Ascending aorta (tissue), 2 donors: Measurements from ENCODE around the gene MSL1. TPM values are rescaled to one million over a fixed set of nuclear protein-coding genes. Genes with fewer than 3 reads are reported as not detected.

Source experiments
- DNase-seq, 2 donors: peaks; one replicate each; pipeline ENCODE4 v3.0.0-alpha.2; 2019; ENCODE audit warnings: low spot score in 2 of 2
- H3K27ac ChIP-seq, 2 donors: fragments of 200-600 bp; sonication (generic); one replicate each; pipeline ENCODE4 v1.5.1; 2016 to 2017; ENCODE audit warnings: mild to moderate bottlenecking in 1 of 2
- H3K27me3 ChIP-seq: fragments of 200-600 bp; sonication (generic); one replicate; pipeline ENCODE4 v1.5.1; 2017
- H3K36me3 ChIP-seq, 2 donors: fragments of 200-600 bp; sonication (generic); one replicate each; pipeline ENCODE4 v1.5.1; 2016
- H3K4me1 ChIP-seq, 2 donors: fragments of 200-600 bp; sonication (generic); one replicate each; pipeline ENCODE4 v1.5.1; 2016 to 2017; ENCODE audit warnings: mild to moderate bottlenecking in 1 of 2
- H3K4me3 ChIP-seq, 2 donors: fragments of 200-600 bp; sonication (generic); one replicate each; pipeline ENCODE4 v1.5.1; 2016 to 2017; ENCODE audit warnings: mild to moderate bottlenecking in 1 of 2
- H3K9me3 ChIP-seq, 2 donors: fragments of 200-600 bp; sonication (generic); one replicate each; pipeline ENCODE4 v1.5.1; 2016
- intact Hi-C: fragments of 100-400 bp; cut with DNase I; formaldehyde crosslinking; loops from one replicate; pipeline ENCODE4 v1.15.1; 2023
- total RNA-seq: library from RNA; depleted of rRNA; stranded (reverse); fragments of >200 nt; gene quantifications from one replicate; pipeline ENCODE4 v1.1.0, GENCODE V29; 2016
- TF ChIP-seq, protein P1 (sequence below), 3 experiments: fragments of 200-600 bp in 2 of 3; fragments of 450-650 bp in 1 of 3; sonication (generic) in 2 of 3; IDR thresholded peaks; one replicate each; pipeline ENCODE4 v1.5.1; 2016 to 2019; ENCODE audit warnings: antibody characterized with exemption in 3 of 3, mild to moderate bottlenecking in 1 of 3, moderate library complexity in 1 of 3

MSL1 gene
- total RNA-seq, 1 donor from 2014 or later, result 82.5 TPM

DNA sequence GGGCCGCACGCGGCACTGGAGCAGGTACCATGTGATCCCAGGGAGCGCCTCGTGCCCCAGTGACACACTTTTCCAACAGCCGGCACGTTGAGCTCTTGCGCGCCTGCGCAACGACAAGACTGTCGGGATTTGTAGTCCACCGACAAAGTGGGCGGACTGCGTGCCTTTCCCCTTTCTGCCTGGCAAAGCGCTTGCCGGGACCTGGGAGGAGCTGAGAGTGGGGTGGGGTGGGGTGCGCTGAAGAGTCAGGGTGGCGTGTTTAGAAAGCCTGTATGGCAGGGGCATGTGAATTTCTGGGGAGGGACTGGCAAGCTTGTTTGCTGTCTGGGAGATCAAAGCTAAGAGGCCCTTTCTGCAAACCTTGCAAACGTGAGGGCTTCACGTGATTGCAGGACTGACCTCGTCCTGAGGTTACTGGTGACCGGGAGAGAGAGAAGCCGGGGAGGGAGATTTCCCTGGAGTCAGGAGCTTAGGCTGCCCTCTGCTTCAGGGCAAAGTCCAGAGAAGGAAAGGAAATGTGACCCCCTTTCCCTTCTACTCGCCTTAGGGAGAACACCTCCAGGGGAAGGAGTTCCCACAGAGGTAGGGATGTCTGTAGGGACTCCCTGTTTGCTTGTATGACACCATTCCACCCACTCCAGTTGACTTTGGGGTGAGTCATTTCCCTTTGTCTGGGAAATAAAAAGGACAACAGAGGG, 21.0 kb upstream of the MSL1 start:
- H3K36me3 ChIP-seq, result peaks cover 12 to 16% of the 10 kb centered on the region in 2 donors
- peak; percentile 96 to 99 for DNase-seq
- intact Hi-C loops, result loop anchor here (1.0 kb wide), 1 partner anchor 10 kb away; no protein-coding TSS in a partner anchor
- H3K4me3 ChIP-seq, result peak overlapping the region; percentile 89 to 94
- no peaks in the 10 kb centered on the region for H3K27me3 ChIP-seq
- H3K27ac ChIP-seq, result peak overlapping the region; percentile 91 to 99
- H3K9me3 ChIP-seq, result no peaks in the 10 kb centered on the region
- peaks cover 25 to 68% of the 10 kb centered on the region in 2 donors for H3K4me1 ChIP-seq
- TF ChIP-seq, protein P1, sequence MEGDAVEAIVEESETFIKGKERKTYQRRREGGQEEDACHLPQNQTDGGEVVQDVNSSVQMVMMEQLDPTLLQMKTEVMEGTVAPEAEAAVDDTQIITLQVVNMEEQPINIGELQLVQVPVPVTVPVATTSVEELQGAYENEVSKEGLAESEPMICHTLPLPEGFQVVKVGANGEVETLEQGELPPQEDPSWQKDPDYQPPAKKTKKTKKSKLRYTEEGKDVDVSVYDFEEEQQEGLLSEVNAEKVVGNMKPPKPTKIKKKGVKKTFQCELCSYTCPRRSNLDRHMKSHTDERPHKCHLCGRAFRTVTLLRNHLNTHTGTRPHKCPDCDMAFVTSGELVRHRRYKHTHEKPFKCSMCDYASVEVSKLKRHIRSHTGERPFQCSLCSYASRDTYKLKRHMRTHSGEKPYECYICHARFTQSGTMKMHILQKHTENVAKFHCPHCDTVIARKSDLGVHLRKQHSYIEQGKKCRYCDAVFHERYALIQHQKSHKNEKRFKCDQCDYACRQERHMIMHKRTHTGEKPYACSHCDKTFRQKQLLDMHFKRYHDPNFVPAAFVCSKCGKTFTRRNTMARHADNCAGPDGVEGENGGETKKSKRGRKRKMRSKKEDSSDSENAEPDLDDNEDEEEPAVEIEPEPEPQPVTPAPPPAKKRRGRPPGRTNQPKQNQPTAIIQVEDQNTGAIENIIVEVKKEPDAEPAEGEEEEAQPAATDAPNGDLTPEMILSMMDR (IDR thresholded peaks at IDR 0.05), result no peak

DNA sequence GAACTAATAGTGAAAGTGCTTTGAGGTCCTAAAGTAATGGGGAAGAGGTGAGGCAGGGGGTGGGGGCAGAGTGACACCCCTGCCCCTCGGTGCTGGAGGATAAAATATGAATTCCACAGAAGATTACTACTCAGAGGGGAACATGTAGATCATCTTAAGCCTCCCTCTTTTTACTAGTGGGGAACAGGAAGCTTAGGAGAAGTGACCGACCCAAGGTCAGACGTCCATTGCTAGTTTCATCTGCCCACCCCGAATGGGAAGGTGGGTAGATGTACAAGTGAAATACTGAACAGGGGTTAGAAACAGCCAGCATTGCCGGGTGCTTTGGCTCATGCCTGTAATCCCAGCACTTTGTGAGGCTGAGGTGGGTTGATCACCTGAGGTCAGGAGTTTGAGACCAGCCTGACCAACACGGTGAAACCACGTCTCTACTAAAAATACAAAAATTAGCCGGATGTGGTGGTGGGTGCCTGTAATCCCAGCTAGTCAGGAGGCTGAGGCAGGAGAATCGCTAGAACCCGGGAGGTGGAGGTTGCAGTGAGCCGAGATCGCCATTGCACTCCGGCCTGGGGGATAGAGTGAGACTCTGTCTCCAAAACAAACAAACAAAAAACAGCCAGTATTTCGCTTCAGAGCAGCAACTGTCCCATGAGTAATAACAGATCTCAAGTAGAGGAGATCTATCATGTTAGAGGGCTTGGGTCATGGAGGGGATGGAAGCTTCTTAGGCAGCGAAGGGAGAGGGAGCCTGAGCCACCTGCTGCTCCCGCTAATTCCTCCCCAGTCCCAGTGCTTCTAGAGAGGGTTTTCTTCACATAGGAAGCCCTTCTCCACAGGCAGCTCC, 20.2 kb upstream of the MSL1 start:
- H3K4me1 ChIP-seq, result peaks cover 19 to 68% of the 10 kb centered on the region in 2 donors

DNA sequence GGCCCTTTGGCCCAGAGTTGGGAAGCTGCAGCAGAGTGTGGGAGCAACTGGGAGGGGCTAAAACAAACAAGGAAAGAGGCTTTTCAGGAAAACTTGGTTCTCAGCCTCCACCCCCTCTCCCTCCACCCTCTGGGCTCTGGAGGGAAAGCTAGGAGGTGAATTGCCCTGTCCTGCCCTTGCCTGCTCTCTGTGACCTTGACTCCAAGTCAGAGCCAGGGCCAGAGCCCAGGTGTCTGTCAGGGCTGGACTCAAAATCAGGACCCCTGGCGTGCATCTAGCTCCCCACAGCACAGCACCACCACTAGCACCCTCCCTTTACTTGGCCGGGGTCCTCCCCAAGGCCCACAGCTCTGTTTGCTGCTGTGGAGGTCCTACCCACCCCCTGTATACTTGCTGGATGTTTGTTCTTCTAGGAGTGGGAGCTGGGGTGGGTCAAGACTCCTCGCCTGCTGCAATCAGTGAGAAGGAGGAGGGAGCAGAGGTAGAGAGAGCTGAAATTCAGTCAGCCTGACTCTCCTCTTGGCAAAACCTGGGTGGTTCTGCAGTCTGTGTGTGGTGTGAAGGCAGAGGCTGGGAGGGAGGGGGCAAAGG, 18.6 kb upstream of the MSL1 start:
- no peak for DNase-seq
- Histone ChIP-seq H3K27me3 (no peaks in the 10 kb centered on the region), H3K4me3 (no peak overlapping the region), H3K27ac (peak overlapping the region; percentile 65 to 97), H3K36me3 (no peaks in the 10 kb centered on the region), H3K4me1 (peaks cover 11 to 65% of the 10 kb centered on the region in 2 donors), H3K9me3 (no peaks in the 10 kb centered on the region)
- intact Hi-C loops, result no loop called here
- TF ChIP-seq, protein P1 (IDR thresholded peaks at IDR 0.05), result no peak

More for the DNA sequence above, 20.2 kb upstream of the MSL1 start:
- no peak for DNase-seq
- Histone ChIP-seq H3K27ac (peak overlapping the region; percentile 91 to 99), H3K4me3 (peak overlapping the region; percentile 89 to 94), H3K36me3 (peaks cover 5 to 8% of the 10 kb centered on the region in 2 donors), H3K9me3 (no peaks in the 10 kb centered on the region), H3K27me3 (no peaks in the 10 kb centered on the region)
- TF ChIP-seq, protein P1 (IDR thresholded peaks at IDR 0.05), result no peak
- intact Hi-C loops, result no loop called here

DNA sequence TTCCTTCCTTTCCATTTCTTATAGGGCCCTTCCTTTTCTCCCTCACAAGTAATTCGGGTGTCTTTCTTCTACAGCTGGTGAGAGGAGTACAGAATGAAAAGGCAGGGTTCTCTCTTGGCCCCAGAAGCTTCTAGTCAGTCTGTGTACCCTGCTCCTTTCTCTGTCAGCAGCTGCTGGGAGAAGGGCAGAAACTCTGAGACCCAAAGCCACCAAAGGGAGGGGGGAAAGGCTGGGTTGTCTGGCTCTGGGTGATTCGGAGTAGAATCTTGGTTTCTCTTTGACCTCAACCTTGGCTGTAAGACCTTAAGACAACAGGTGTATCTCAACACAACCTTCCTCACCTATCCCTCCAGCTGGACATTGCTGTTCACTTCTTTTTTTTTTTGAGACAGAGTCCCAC, 18.1 kb upstream of the MSL1 start:
- TF ChIP-seq, protein P1 (IDR thresholded peaks at IDR 0.05), result no peak
- Histone ChIP-seq H3K36me3 (no peaks in the 10 kb centered on the region), H3K4me3 (no peak overlapping the region), H3K4me1 (peaks cover 14 to 63% of the 10 kb centered on the region in 2 donors), H3K27ac (peak overlapping the region; percentile 65 to 97), H3K9me3 (no peaks in the 10 kb centered on the region), H3K27me3 (no peaks in the 10 kb centered on the region)
- DNase-seq, result no peak
- intact Hi-C loops, result no loop called here

DNA sequence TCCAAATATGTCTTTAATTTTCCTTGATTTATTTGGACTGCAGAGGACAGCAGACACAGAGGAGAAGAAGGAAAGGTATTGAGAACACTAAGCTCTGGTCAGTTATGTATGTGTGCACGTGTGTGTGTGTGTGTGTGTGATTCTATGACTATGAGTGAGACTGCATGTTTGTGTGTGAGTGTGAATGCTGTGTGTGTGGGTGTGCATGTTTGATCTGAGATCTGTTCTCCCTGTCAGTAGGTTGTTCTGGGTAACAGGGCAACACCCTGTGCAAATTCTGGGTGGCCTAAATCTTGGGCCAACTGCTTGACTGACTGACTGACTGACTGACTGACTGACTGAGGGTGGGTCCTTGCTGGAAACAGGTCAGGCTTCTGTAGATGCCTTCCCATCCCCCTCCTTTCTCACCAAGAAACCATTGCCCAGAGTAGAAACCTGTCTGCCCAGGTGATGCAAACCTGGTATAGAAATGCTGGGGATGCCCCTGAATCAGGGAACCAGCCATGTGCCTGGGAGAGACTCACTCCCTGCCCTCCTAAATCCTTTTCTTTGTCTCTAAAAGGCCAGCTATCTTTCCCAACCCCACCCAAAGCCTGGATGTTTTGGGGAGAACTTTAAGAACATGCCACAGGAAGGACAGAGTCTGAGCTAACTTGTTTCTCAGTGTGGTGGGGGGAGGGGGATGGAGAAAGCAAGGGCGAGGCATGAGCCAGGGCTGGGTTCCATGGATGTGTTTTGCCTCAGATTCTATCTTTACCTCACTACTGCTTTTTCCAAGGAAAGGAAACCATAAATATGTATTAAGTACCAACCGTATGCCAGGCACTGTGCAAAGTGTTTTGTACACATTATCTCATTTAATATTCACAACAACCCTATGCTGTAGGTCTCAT, 16.9 kb upstream of the MSL1 start:
- peaks cover 19 to 74% of the 10 kb centered on the region in 2 donors for H3K4me1 ChIP-seq
- no peaks in the 10 kb centered on the region for H3K9me3 ChIP-seq
- H3K36me3 ChIP-seq, result no peaks in the 10 kb centered on the region
- intact Hi-C loops, result no loop called here
- peak overlapping the region; percentile 90 to 97 for H3K27ac ChIP-seq
- DNase-seq, result no peak
- TF ChIP-seq, protein P1 (IDR thresholded peaks at IDR 0.05), result no peak
- no peak overlapping the region for H3K4me3 ChIP-seq
- H3K27me3 ChIP-seq, result no peaks in the 10 kb centered on the region
